LNCAP (cell line): ENCODE data around the gene SMLR1.

Experiments
- CTCF ChIP-seq: fragments of 450-650 bp; IDR thresholded peaks from 2 replicates; pipeline ENCODE4 v1.5.1; 2017; ENCODE audit warnings: mild to moderate bottlenecking

SMLR1 gene

GRCh38 chr6:130827247-130828149 is at the start of gene SMLR1:
Gene SMLR1, plus strand, starts transcription at chr6:130827406. Its CDS starts 8 bp downstream, at chr6:130827414.
- no peak for TF ChIP-seq CTCF

- TF ChIP-seq CTCF: no peak
Observed at GRCh38 chr6:130778946-130779657, 48.1 kb upstream of the SMLR1 start.

- no peak for TF ChIP-seq CTCF
Observed at GRCh38 chr6:130779658-130780033, 47.6 kb upstream of the SMLR1 start.

GRCh38 chr6:130780122-130780521 is 47.1 kb upstream of the SMLR1 start:
- TF ChIP-seq CTCF: no peak

- TF ChIP-seq CTCF: no peak
Observed at GRCh38 chr6:130781557-130781956, 45.6 kb upstream of the SMLR1 start.

- TF ChIP-seq CTCF: no peak
Observed at GRCh38 chr6:130783416-130784107, 43.6 kb upstream of the SMLR1 start.

- TF ChIP-seq CTCF: no peak
Observed at GRCh38 chr6:130787726-130788500, 39.3 kb upstream of the SMLR1 start.
